Endothelial cell of hepatic sinusoid (primary cell): ENCODE data around the gene POLR1E.
"Not testable (repeated sequence)": the region's sequence is repeated elsewhere in the genome, so short reads cannot be mapped to it uniquely, and the experiment has no call there.

Source experiments
- in situ Hi-C: cut with HindIII; loops from 2 replicates; pipeline ENCODE4 v1.10.0; 2017; ENCODE audit warnings: low sequenced_read_pairs

POLR1E gene

DNA sequence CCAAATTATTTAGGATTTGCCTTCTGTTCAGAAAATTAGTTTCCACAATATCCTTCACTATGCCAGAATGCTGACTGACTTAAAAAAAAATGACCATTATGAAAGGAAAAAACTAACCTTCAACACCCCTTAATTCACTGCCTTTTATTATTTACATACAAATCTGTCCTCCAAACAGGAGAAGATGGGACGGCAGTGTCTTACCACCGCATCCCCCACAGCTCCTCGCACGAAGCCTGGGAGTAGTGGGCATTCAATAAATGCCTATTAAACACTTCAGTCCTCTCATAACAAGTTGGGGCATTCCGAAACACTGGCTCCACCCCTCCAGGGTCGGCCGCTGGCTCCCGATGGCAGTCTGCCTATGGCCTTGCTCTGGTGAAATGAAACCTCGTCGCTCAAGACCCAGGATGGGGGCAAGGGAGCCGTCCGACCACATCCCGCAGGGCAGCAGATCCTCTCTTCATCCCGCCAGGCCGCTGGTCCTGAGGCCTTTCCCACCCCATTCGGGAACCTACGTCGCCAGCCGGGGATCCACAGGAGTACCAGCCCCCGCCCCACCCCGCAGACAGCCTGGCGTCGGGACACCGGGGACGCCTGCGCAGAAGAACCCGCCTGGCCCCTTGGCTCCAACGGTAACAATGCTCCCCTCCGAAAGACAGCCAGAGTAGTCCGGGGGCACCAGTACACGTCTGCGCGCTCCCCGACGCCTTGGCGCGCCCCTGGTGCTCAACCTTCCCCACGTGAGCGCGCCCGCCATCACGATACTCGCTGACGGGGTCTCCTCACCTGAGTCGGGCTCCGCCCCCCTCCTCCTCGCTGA is 21.1 kb upstream of the POLR1E start:
- in situ Hi-C loops, result no loop called here

- in situ Hi-C loops, result no loop called here
Measured at GRCh38 chr9:37465249-37466036, 20.3 kb upstream of the POLR1E start, which contains the start of gene ZBTB5. TSS of gene ZBTB5 (minus strand) at chr9:37465450. CDS start at chr9:37442551, 22,899 bp downstream.

- in situ Hi-C loops, result no loop called here
Measured at GRCh38 chr9:37466037-37466709, 19.6 kb upstream of the POLR1E start.

- in situ Hi-C loops, result not testable (repeated sequence)
Measured at GRCh38 chr9:37467530-37467929, 18.2 kb upstream of the POLR1E start.

DNA sequence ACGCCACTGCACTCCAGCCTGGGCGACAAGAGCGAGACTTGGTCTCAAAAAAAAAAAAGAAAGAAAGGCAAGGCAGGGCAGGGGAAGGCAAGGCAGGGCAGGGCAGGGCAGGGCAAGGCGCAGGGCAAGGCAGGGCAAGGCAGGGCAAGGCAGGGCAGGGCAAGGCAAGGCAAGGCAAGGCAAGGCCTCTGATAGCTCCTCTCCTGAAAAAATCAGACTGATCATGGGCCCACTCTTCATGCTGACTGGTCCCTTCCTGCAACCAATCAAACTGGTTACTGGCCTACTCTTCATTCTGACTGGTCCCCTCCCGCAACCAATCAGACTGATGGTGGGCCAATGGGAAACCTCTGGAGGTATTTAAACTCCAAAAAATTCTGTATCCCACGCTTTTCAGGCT is 17.1 kb upstream of the POLR1E start:
- in situ Hi-C loops, result no loop called here

DNA sequence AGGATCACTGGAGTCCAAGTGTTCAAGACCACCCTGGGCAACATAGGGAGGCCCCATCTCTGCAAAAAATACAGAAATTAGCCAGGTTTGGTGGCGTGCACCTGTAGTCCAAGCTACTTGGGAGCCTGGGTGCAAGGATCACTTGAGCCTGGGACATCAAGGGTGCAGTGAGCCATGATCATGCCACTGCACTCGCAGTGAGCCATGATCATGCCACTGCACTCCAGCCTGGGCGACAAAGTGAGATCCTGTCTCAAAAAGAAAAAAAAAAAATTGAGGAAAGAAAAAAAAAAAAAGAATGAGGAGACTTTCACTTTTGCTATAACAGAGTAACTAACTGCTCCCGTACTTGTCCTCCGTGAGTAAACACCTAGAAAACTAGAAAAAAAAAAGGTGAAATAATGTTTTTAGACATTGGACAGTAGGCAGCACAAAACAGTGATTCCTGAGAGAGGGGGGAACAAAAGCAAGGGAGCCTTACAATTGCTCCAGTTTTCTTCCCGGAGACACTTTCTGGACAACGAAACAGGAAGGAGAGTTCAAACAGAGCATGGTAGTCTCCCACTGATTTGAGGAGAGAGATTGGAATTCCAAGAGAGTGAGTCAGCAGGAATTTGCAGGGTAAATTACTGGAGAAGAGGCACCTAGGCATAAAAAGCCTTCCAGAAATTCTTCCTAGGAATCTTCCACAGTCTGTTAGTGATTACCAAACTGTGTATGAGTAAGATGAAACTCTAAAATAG is 13.6 kb upstream of the POLR1E start:
- in situ Hi-C loops, result no loop called here

- in situ Hi-C loops, result not testable (repeated sequence)
Measured at GRCh38 chr9:37473982-37474381, 11.8 kb upstream of the POLR1E start.

DNA sequence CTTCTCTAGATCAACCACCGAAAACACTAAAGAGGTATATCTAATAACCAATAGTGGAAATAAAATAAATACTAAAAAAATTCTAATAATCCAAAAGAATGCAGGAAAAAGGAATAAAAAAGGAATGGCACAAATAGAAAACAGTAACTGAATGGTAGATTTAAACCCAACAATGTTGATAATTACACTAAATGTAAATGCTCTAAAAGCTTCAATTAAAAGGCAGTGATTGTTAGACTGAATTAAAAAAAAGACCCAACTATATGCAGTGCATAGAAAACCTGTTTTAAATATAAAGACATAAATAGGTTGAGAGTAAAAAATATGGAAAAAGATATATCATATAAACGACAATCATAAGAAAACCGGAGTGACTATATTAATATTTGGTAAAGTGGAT is 11.3 kb upstream of the POLR1E start:
- in situ Hi-C loops, result no loop called here

- in situ Hi-C loops, result no loop called here
Measured at GRCh38 chr9:37476930-37477329, 8.8 kb upstream of the POLR1E start.

DNA sequence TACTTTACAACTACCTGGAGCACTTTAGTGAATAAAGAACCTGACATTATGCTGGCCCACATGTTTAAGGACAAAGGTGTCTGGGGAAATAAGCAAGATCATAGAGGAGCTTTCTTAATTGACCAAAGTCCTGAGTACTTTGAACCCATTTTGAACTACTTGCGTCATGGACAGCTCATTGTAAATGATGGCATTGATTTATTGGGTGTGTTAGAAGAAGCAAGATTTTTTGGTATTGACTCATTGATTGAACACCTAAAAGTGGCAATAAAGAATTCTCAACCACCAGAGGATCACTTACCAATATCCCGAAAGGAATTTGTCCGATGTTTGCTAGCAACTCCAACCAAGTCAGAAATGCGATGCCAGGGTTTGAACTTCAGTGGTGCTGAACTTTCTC is 8.3 kb upstream of the POLR1E start:
- in situ Hi-C loops, result not testable (repeated sequence)

GRCh38 chr9:37477987-37478619 is 7.6 kb upstream of the POLR1E start:
- in situ Hi-C loops, result not testable (repeated sequence)

GRCh38 chr9:37480759-37481158 is 5.0 kb upstream of the POLR1E start:
- in situ Hi-C loops, result loop anchor here (10.0 kb wide), 1 partner anchor 46 kb away; no protein-coding TSS in a partner anchor

GRCh38 chr9:37486256-37486615 is 488 bp downstream of the POLR1E start:
- in situ Hi-C loops, result loop anchor here (10.0 kb wide), 1 partner anchor 51 kb away; no protein-coding TSS in a partner anchor

DNA sequence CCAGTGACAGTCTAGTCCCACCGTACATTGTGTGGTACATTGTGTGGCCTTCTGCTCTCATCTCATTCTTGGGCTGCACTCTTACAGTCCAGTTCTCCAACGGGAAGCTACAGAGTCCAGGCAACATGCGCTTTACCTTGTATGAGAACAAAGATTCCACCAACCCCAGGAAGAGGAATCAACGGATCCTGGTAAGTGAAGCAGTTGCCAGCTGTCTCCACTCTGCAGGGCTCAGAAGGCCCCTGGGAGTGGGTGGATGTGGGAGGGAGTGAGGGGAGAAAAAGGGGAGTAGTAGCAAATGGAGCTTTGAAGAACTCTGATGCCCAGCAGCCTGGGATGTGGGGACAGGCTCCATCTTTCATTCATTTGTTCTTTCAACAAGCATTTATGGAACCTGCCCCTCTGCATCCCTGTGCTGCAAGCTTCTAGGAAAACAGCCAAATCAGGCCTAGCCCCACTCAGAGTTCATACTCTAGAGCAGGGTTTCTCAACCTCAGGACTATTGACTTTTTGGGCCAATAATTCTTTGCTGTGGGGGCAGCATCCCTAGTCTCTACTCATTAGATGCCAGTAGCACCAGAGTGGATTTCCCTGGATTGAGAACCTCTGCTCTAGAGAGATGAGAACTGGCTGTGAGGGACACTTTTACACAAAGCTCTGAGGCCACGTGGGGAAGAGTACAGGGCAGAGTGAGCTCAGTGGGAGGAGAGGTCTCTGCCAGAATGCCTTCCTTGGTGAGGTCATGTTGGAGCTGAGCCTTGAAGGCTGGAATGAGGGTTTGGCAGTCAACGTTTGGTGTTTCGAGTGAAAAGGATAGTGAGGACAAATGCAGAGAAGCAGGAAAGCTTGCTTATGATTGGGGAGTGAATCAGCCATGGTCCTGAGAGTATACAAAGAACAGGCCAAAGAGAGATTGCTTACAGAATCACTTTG is 1.1 kb downstream of the POLR1E start:
- in situ Hi-C loops, result loop anchor here (10.0 kb wide), 1 partner anchor 52 kb away; no protein-coding TSS in a partner anchor

DNA sequence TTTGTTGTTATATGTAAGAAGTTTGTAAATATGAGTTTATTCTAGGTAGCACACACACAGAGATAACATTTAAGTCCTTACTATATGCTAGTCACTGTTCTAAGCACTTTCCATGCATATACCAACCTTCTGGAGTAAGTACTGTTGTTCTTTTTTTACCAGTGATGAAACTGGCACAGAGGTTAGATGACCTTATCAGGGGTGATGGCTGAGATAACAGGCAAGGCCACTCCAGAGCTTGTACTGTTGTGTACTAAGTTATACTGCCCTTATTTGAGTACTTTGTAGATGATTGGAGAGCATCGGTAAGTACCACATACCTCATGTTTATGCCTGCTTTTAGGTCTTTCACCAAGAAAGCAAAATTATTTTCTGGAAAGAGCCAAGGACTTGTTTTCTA is 6.2 kb downstream of the POLR1E start:
- in situ Hi-C loops, result no loop called here

GRCh38 chr9:37495571-37495970 is 9.8 kb downstream of the POLR1E start:
- in situ Hi-C loops, result no loop called here

- in situ Hi-C loops, result no loop called here
Measured at GRCh38 chr9:37496020-37496419, 10.3 kb downstream of the POLR1E start.

- in situ Hi-C loops, result no loop called here
Measured at GRCh38 chr9:37497320-37497719, 11.6 kb downstream of the POLR1E start.

DNA sequence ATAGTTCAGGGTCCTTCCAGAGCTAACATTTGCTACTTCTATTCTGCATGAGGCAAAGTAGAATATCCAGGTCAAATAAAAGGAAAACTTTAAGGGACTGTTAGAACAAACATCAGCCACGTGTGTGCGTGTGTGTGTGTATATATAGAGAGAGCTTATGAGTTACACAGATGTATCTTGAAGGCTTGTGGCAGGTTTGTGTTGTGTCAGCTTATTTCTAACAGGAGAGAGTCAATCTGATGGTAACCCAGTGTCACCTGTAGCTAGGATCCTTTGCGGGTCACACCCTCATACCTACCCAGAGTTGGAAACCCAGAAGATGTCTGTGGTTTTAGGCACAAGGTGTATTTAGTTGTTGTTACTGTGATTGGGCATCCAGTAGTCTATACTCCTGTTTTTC is 12.7 kb downstream of the POLR1E start:
- in situ Hi-C loops, result no loop called here
